ENCODE results near the gene LTBP1. TPM values are rescaled to one million over a fixed set of nuclear protein-coding genes. Genes with fewer than 3 reads are reported as not detected.

Gene LTBP1
- polyA plus RNA-seq, 2 of the 4 experiments (the other 2 are of a cell fraction), result 23.8 to 30.4 TPM

GRCh38 chr2:33448220-33448899, 501.6 kb downstream of the LTBP1 start:
- FAIRE-seq (no peak), ATAC-seq (no peak), DNase-seq (ENCODE audit: low read depth in 1 of 2, low spot score in 1 of 2) (no peak)
- TF ChIP-seq HDAC2 (IDR thresholded peaks at IDR 0.05) (no peak), PHF8 (IDR thresholded peaks at IDR 0.05; ENCODE audit: borderline replicate concordance, low read depth) (no peak)
- POLR2A ChIA-PET, result no interaction called here
- no peak overlapping the region for H3K4me2 ChIP-seq
- H3K9me3 ChIP-seq, result peaks cover 4% of the 10 kb centered on the region; the same call in 1 of the 3 replicates
- H3K27ac ChIP-seq, result no peak overlapping the region
- H3K4me1 ChIP-seq, result 0 out of 3 replicates have a peak, but pooled peaks cover 3% of the 10 kb centered on the region
- 31% methylated on average over 2 of the region's 2 CpGs for WGBS (ENCODE audit: missing lambda C conversion rate)
- CTCF ChIA-PET, result no interaction called here
- no peak overlapping the region for H3K4me3 ChIP-seq

Small RNA genes lying within 50 kb of the gene (small RNA-seq; reads per million reads assigned to genes)
- gene RF00019 (0 reads per million in 6 experiments), gene RNA5SP91 (0 reads per million in 6 experiments), gene RNA5SP92 (0 reads per million in 6 experiments)
